Fibroblast of skin of scalp (primary cell): ENCODE measurements around the gene RAB3B.
"Not testable (repeated sequence)": the region's sequence is repeated elsewhere in the genome, so short reads cannot be mapped to it uniquely, and the experiment has no call there.

Experiments
- DNase-seq: peaks from one replicate; pipeline ENCODE4 v3.0.0-alpha.2; 2013

RAB3B gene

DNA sequence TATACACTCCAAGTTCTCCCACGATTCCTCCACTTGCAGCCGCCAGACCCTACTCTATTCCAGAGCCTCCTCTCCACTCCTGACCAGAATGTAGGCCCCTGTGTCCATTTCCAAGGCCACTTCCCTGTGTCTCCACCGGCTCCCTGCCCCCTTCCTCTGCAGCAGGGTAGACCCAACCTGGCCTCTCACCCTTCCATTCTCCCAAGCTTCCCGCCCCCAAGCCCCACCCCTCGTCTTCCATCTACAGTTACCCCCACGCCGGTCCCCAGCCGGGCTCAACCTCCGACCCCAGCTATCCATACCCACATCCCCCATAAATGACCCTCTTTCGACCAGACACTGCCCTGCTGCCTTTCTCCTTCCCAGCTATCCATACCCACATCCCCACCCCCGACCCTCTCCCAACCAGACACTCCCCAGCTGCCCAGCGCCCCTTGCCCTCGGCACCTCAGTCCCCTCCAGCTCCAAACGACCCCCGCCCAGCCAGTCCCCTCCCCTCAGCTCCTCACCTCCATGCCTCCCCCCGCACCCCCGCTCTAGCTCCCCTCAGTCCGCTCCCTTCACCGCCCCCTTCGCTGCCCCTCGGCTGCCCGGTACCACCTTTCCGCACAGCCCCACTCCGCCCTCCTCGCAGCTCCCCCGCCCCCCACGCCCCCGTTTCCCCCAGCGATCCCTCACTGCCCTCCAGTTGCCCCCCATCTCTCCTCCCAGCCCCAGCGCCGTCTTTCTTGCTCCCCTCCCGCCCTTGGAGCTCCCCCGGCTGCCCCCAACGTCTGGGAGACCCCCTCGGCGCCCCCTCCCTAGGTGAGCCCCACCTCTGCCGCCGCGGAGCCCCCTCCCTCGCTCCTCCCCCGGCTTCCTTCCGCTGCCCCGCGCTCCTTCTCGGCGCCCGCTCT, 670 bp downstream of the RAB3B start:
- no peak for DNase-seq

DNA sequence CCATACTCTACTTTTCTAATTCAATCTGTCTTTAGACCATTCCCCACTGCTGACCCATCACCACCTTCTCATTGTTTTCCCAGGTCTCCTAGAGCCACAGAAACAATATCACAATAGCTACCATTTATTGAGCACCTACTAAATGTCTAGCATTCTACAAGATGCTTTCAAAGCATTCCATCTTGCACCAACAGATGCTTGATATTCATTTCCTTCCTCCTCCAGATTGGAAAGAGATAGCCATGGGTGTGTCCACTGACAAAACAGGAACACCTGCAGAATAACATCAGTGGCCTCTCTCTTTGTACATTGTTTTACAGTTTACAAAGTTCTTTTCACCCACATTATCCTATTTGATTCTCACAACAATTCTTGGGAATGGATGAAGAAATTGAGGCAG, 2.2 kb downstream of the RAB3B start:
- no peak for DNase-seq

DNA sequence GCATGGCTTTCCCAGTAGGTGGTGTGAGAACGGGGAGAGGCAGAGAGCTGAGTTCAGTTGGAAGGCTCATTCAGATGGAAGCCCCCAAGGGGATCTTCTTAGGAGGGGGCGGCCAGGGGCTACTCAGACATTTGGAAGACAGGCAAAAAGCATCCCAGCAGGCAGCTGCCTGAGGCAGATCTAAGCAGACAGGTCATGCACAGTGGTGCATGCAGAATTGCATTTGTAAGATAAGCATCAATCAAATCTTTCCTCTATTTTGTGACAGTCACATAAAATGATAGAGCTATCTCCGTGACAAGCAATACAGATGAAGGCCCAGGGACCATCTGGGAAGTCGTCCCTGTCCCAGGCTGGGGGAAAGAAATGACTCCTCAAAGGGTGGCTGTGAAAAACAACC, 3.8 kb downstream of the RAB3B start:
- no peak for DNase-seq

DNA sequence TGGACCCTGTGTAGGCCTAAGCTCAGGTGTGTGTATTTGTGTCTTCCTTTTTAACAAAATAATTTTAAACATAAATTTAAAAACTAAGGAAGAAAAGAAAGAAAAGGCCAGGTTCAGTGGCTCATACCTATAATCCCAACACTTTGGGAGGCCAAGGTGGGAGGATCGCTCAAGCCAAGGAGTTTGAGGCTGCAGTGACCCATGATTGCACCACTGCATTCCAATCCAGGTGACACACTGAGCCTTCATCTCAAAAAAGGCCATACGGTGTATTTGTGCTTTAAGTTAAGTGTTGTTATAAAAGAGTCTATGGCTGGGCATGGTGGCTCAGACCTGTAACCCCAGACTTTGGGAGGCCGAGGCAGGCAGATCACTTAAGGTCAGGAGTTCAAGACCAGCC, 8.3 kb downstream of the RAB3B start:
- DNase-seq: no peak

DNA sequence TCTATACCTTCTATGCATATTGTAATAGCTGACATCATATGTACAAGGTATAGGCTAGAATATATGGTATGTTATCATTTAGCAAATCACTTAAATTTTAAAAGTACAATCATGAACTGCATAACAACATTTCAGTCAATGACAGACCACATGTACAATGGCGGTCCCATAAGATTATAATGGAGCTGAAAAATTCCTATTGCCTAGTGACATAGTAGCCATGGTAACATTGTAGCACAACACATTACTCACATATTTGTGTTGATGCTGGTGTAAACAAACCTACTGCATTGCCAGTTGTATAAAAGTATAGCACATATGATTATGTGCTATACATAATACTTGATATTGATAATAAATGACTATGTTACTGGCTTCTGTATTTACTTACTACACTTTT, 8.9 kb downstream of the RAB3B start:
- DNase-seq: no peak

DNA sequence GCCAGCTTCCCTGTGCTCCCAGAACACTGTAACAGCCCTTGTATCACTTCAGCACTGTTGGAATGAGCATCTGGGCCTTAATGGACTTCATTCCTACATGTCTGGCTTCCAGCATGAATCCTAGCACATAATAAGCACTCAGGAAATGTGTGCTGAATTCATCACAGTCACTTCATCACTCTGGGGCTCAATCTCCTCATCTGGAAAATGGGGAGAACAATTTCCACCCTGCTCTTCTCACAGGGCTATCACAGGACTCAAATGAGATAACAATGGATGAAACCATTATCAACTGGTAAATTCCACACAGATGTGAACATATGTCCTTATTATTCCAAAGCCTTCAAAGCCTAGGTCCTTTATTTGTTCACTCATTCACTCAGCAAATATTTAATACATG, 12.4 kb downstream of the RAB3B start:
- DNase-seq: no peak

DNA sequence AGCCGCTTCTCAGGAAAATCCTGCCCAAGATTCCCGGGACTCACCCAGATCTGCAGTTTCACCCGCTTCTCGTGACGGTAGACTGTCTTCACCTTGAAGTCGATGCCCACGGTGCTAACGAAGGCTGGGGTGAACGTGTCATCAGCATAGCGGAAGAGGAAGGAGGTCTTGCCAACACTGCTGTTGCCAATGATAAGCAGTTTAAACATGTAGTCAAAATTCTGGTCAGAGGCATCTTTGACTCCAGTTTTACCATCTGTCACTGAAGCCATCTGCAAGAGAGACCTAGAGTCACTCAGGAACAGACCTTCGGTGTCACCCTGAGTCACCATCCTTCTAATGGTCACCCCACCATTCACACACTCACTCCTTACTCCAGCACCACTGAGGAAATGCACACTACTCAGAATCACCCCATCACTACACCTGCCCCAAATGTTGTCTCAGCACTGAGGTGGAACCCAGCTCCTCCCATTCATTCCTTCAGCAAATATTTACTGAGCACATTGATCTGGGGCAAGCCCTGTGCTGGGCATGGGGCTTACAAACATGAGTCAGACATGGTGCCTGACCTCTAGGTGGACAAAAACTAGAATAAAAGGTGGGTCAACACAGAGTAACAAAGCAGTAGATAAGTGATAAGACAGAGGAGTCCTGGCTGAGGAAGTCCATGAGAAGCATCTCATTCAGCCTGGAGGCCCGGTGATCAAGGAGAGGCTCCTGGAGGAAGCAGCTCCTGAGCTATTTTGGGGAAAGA, 13.5 kb downstream of the RAB3B start:
- DNase-seq: no peak

DNA sequence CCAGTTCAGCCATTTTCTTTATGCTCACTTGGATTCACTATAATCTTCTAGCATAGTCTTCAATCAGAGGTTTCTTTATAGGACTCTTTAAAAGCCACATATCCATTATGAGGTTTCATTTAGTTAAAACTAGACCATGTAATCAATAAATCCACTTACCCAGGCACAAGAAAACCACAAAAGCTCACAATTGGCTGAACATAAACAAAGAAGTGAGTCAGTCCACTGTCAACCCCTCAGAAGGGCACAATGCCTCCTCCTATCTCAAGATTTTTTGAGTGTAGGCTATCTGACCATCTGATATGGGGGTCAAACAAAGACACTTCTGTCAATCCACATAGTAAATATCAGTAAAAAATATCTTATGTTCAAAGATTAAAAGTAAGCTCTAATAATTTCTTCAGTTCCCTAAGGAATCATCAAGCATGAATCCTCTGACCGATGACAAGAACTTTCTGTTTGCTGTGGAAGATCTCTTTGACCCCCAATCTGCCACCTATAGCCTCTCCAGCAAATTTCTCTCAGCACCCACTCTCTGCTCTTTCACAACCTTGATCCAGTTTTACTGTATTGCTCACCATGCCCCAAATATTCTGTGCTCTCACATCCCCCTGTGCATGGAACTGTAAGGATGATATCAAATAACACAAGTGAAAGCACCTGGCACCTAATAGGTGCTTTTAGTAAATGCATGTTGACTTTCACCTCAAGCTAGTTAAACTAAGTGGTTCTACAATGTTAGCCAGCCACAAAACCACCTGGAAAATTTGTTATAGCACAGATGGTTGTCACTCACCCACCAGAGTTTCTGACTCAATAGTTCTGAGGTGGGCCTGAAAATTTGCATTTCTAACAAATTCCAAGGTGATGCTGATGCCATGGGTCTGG, 16.7 kb downstream of the RAB3B start:
- no peak for DNase-seq

DNA sequence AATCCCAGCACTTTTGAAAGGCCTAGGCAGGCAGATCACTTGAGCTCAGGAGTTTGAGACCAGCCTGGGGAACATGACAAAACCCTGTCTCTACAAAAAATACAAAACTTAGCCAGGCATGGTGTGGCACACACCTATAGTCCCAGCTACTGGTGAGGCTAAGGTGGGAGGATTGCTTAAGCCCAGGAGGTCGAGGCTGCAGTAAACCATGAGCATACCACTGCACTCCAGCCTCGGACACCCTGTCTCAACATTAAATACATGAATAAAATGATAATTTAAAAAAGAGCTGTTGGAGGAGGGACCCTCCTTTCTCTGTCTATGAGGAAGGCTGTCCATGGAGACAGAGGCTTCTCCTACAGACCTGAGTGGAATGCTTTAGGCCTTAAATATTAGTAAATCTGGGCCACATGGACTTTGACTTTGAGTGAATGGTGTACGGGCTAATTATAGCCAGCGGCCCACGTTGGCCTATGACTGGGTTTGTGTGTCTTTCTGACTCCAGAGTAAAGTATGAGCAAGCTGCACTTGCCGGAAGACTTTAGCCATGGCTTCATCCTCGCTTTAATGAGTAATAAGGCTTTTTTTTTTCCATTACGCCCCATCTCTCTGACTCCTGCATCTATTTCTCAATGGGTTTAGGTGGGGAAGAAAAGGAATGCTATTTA, 21.3 kb downstream of the RAB3B start:
- peak; percentile 88 for DNase-seq

DNA sequence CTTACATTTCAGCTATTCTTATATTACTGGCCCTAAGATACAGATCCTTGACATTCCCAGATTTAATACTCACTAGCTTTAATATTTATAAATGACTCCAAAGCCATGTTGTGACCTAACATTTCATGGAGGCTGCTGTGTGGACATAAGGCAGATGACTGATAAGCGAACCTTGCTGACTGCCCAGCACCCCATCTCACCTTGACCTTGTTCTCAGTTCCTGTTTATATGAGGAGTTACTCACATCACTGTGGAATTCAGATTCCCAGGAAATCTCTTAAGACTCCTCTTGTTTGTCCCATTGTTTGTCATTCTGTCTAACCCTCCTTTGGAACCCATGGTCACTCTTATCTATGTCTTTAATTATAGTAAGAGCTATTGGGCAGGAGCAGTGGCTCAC, 21.9 kb downstream of the RAB3B start:
- DNase-seq: no peak

DNA sequence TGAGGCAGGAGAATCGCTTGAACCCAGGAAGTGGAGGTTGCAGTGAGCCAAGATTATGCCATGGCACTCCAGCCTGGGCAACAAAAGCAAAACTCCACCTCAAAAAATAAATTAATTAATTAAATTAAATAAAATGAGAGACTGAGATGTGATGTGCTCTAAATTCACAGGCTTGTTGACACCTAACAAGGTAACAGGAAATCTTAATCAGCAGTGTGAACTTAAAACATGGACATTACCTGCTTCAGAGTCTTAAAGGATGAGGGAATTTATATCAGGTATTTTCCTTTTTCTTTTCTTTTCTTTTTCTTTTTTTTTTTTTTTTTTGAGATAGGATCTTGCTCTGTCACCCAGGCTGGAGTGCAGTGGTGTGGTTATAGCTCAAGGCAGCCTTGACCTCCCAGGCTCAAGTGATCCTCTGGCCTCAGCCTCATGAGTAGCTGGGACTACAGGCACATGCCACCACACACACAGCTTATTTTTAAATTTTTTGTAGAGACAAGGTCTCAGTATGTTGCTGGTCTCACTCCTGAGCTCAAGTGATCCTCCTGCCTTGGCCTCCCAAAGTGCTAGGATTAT, 23.2 kb downstream of the RAB3B start:
- not testable (repeated sequence) for DNase-seq

DNA sequence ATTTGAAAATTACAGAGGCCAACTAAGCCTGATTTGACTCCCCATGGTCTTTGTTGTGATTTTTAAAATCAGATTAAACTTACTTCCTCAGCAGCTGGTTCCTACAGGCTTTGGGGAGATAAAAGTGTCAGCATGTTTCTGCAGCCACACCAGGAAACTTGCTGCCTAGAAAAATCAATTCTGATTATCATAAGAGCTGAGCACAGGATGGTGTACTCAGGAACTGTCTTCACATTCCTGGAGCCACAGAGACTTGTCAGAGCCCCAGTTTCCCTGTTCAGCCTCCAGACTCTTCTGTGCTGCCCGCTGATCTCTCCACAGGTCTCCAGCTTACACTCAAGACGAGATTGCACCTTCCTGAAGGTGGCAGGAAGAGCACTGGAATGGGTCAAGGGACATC, 23.9 kb downstream of the RAB3B start:
- DNase-seq: no peak

DNA sequence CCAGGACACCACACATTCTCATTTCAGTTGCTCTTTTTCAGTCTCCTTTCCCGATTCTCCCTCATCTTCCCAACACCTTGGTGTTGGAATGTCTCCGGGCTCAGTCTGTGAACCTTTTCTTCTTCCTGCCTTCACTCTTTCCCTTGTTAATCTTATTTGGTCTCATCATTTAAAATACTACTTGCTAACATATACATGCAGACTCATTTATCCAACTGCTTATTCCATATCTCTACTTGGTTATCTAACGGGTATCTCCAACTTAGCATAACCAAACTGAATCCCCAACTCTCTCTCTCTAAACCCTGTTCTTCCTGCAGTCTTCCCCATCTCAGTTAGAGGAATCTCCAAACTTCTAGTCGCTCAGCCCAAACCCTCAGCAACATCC, 26.2 kb downstream of the RAB3B start:
- no peak for DNase-seq

DNA sequence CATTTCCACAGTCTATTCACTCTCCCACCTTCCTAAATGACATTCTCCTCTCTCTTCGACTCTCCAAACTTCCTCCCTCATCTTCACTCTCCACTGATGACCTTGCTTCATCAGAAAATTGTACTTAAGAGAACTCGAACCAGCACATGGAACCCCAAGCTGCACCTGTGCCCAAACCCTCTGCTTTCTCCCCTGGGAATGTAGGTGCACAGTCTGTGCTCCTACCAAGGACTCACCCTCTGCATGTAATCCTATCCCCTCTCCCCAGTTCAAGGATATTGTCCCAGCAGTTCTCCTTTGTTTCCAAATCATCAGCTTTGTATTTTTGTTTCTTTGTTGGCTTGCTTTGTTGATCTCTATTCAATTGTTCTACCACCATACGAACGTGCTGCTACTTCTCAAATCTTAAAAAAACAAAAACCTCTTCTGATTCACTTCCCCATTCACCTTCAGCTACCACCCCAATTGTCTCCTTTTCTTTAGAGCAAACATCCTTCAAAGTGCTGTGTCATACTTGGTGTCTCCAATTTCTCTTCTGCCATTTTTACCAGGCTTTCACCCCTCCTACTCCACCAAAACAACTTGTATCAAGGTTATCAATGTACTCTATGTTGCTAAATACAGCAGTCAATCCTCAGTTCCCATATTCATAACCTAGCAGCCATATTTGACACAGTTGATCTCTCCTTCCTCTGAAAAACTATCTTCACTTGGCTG, 26.8 kb downstream of the RAB3B start:
- DNase-seq: no peak

DNA sequence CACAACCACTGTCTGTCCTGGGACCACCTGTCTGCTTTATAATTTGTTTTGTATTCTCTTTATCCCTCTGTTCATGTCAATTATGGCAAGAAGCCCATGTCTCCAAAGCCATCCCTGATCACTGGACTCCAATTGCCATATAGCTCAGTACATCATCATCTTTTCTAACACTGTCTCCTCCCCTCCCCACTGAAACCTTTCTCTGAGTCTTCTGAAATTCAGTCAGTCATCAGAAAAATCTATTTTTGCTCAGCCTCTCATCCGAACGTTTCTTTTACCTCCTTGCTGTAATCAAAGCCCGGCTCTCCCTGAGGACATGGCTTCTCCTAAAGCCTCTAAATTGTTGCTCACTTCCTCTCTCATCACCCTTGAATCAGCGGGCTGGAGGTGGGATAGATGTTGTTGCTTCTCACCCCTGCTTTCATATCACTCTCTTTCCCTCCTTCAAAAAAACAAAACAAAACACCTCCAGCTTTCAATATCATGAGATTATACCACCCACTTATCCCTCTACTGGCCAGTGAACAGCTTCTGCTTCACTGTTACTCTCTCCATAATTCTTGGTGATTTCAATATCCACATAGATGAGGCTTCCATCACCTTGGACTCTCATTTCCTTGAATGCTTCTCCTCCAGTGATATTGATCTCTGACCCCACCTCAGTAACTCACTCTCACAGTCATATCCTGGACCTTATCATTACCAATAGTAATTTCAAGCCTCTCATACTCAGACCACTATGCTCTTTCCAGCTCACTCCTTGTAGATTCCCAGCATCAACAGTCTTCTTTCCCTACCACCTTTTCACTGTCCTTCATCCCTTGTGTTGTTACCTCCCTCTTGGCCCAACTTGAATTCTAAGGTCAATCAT, 27.8 kb downstream of the RAB3B start:
- DNase-seq: no peak

DNA sequence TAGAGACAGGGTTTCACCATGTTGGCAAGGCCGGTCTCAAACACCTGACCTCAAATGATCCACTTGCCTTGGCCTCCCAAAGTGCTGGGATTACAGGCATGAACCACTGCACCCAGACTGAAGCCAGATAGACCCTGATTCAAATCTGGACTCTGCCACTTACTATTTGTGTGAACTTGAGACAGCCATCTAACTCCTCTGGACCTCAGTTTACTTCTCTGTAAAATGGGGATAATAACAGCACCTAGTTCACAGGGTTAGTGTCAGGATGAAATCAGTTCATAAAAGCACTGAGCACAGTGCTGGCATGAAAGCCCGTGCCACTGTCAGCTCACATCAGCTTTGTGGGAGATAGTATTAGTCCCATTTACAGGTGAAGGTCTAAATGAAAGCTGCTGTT, 28.5 kb downstream of the RAB3B start:
- DNase-seq: no peak

DNA sequence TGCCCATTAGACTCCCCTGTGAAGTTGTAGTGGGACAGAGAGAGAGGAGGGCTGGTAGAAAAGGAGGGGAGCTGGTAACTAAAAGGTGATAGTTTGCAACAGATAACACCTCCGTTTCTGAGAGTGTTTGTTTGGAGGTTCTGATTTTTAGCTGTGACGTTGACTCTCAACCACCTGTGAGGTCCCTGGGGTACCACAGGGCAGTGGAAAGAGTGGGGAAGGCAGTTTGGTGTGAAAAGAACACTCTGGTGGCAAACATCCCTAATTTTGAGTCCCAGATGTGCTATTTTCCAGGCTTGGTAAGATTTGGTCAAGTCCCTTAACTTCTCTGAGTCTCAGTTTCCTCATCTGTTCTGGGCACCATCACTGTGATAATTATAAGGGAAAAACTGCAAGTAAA, 29.3 kb downstream of the RAB3B start:
- DNase-seq: no peak

DNA sequence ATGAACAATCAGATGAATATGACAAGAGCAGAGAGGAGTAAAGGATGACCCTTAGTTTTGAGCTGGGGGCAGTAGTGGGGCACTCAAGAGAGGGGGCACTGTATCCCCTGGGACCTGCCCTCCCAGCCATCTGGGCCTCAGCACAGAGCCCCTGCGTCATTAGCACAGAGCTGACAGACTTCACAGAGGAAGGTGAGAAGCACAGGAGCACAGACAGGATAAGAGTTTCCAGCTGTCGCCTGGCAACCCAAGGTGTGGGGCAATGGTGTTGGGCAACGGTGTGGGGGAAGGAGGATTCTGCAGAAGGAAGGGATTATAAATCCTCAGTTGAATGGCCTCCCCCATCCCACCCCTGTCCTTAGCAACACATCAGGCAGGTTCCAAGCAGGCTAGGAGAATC, 30.2 kb downstream of the RAB3B start:
- DNase-seq: no peak

DNA sequence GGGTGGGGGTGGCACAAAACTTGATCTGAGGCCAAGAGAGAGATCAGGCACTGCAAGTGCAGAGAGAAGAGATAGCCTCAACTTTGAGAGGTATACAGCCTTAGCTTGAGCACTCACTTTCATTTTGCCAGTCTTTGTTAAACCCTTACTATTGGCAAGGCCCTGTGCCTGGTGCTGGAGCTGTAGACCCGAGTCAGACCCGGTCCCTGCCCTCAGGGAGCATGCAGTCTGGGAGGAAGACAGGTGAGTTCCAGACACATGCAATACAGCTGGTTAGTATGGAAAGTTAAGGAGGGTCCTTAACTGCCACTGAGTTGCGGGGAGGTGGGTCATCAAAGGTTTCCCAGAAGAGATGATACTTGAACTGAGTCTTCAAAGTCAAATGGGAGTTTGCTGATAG, 31.7 kb downstream of the RAB3B start:
- no peak for DNase-seq

DNA sequence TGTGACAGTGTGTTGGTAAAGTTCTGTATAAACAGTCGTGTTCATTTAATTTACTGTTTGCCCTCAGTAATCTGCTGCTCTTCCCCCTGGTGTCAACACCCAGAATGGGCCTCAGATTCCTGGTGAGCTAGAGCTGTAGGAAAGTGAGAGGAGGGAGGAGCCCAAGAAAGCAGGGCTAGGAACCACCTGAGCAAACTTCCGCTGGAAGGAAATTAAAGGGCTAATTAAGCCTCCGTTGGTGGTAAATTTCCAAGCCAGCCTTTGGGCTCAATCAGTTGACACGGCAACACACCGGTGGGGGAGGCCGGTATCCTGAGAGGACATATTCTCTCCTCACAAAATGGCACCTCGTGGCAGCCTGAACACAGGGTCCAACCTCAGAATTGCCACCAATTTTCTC, 32.9 kb downstream of the RAB3B start:
- DNase-seq: no peak
